B cell (primary cell): ENCODE results near the gene ARHGEF7.

Experiments
- EZH2 ChIP-seq: IDR thresholded peaks from 2 replicates; pipeline ENCODE4 v1.6.1; 2012; ENCODE audit warnings: borderline replicate concordance, low read depth, mild to moderate bottlenecking, moderate library complexity, low read length; ENCODE audit not compliant: insufficient read depth, poor library complexity, severe bottlenecking
- TF ChIP-seq, protein P1 (sequence below): fragments of 200-600 bp; IDR thresholded peaks from one replicate; pipeline ENCODE4 v1.8.0; 2022; ENCODE audit warnings: antibody characterized with exemption, mild to moderate bottlenecking

DNA sequence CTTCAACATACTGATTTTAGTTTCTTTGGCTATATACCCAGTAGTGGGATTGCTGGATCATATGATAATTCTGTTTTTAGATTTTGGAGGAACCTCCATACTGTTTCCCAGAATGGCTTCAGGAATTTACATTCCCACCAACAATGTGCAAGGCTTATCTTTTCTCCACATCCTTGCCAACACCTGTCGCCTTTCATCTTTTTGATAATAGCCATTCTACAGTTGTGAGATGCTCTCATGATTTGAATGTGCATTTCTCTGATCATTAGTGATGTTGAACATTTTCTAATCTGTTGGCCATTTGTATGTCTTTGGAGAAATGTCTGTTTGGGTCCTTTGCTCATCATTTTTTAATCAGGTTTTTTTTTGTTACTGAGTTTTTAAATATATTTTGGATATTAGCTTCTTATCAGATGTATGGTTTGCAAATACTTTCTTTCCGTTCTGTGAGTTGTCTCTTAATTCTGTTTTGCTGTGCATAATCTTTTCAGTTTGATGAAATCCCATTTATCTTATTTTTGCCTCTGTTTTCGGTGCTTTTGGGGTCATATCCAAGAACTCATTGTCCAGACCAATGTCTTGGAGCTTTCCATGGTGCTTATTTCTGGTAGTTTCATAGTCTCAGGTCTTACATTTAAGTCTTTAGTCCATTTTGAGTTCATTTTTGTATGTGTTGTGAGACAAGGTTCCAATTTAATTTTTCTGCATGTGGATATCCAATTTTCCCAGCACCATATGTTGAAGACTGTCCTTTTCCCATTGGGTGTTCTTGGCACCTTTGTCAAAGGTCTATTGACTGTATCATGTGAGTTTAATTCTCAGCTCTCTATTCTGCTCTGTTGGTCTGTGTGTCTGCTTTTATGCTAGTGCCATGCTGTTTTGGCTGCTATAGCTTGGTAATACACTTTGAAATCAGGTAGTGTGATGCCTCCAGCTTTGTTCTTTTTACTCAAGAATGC is 44.5 kb downstream of the ARHGEF7 start:
- TF ChIP-seq, protein P1, sequence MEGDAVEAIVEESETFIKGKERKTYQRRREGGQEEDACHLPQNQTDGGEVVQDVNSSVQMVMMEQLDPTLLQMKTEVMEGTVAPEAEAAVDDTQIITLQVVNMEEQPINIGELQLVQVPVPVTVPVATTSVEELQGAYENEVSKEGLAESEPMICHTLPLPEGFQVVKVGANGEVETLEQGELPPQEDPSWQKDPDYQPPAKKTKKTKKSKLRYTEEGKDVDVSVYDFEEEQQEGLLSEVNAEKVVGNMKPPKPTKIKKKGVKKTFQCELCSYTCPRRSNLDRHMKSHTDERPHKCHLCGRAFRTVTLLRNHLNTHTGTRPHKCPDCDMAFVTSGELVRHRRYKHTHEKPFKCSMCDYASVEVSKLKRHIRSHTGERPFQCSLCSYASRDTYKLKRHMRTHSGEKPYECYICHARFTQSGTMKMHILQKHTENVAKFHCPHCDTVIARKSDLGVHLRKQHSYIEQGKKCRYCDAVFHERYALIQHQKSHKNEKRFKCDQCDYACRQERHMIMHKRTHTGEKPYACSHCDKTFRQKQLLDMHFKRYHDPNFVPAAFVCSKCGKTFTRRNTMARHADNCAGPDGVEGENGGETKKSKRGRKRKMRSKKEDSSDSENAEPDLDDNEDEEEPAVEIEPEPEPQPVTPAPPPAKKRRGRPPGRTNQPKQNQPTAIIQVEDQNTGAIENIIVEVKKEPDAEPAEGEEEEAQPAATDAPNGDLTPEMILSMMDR = no peak
- TF ChIP-seq EZH2 = no peak
